Subcutaneous adipose tissue (tissue), 4 donors: Measurements from ENCODE around the gene ANKRD12. TPM values are rescaled to one million over a fixed set of nuclear protein-coding genes. Genes with fewer than 3 reads are reported as not detected.

Experiments
- CTCF ChIP-seq: fragments of 450-650 bp; IDR thresholded peaks from one replicate; pipeline ENCODE4 v1.5.1; 2016; ENCODE audit warnings: low read depth, mild to moderate bottlenecking, control low read depth, antibody characterized with exemption, moderate library complexity
- total RNA-seq, 4 donors: library from RNA; depleted of rRNA; stranded (reverse); fragments of >200 nt; gene quantifications; one replicate each; pipeline ENCODE4 v1.1.0, GENCODE V29; 2016

The ANKRD12 gene
- total RNA-seq, 4 donors from 2014 or later = 38.6 to 99.5 (median 65.4) TPM

- TF ChIP-seq CTCF = no peak
These were observed 97.3 kb downstream of the ANKRD12 start for GRCh38 chr18:9233771-9234440.

- no peak for TF ChIP-seq CTCF
These were observed 97.9 kb downstream of the ANKRD12 start for GRCh38 chr18:9234528-9234927.

- TF ChIP-seq CTCF = no peak
These were observed 101.4 kb downstream of the ANKRD12 start for GRCh38 chr18:9237981-9238380.

GRCh38 chr18:9239720-9240119 lies 103.1 kb downstream of the ANKRD12 start:
- TF ChIP-seq CTCF = no peak

GRCh38 chr18:9240270-9240669 lies 103.7 kb downstream of the ANKRD12 start:
- TF ChIP-seq CTCF = no peak

- TF ChIP-seq CTCF = no peak
These were observed 106.4 kb downstream of the ANKRD12 start for GRCh38 chr18:9243029-9243428.

- no peak for TF ChIP-seq CTCF
These were observed 107.8 kb downstream of the ANKRD12 start for GRCh38 chr18:9244376-9244775.
